ENCODE measurements around the gene CDK5RAP1. TPM values are rescaled to one million over a fixed set of nuclear protein-coding genes. Genes with fewer than 3 reads are reported as not detected.

The CDK5RAP1 gene
- polyA plus RNA-seq, 3 donors = 24.4 to 65.0 (median 25.5) TPM

DNA sequence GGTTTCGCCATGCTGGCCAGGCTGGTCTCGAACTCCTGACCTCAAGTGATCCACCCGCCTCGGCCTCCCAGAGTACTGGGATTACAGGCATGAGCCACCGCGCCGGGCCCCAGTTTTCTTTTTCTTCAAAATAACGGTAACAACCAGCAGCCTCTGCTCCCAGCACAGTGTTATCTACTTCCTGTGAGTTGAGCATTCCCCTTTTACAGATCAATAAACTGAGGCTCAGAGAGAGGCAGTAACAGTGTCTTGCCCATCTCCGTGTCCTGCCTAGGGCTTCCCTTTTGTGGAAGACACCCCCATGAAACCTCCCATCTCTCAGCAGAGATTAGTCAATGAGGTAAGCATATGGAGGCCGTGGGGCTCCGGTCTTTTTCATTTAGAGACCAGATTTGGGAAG, 88.7 kb downstream of the CDK5RAP1 start:
- no peak overlapping the region for H3K4me3 Mint-ChIP-seq
- Histone ChIP-seq H3K27me3 (ENCODE audit: control insufficient read depth in 2 of 2, insufficient read depth in 2 of 2, low read length in 2 of 2) (no peaks in the 10 kb centered on the region), H3K4me2 (replicated peaks; ENCODE audit: extremely low read depth, low read length, poor library complexity, severe bottlenecking) (no peak overlapping the region), H3K36me3 (replicated peaks in 1 of 2; ENCODE audit: control insufficient read depth in 1 of 2, insufficient read depth in 2 of 2, low read length in 2 of 2) (no peaks in the 10 kb centered on the region), H3K9ac (ENCODE audit: insufficient read depth, low read length, poor library complexity, severe bottlenecking) (no peak overlapping the region), H3K27ac (ENCODE audit: low read depth in 1 of 2, low read length in 2 of 2) (no peak overlapping the region), H3K9me3 (replicated peaks in 1 of 2; ENCODE audit: control insufficient read depth in 1 of 2, insufficient read depth in 1 of 2, low read length in 2 of 2) (no peaks in the 10 kb centered on the region), H3K4me3 (replicated peaks in 1 of 3; ENCODE audit: low read depth in 2 of 3, low read length in 3 of 3) (no peak overlapping the region), H3K79me2 (ENCODE audit: insufficient read depth, low read length) (no peaks in the 10 kb centered on the region), H2AFZ (ENCODE audit: insufficient read depth, low read depth, low read length, poor library complexity, severe bottlenecking) (no peak overlapping the region), H3K4me1 (ENCODE audit: control insufficient read depth in 1 of 2, insufficient read depth in 2 of 2, low read length in 2 of 2) (no peaks in the 10 kb centered on the region), H4K20me1 (ENCODE audit: insufficient read depth, low read length) (no peaks in the 10 kb centered on the region)
- H3K36me3 Mint-ChIP-seq = no peaks in the 10 kb centered on the region
- peaks cover 0 to 6% (median 0%) of the 10 kb centered on the region in 7 donors for H3K9me3 Mint-ChIP-seq
- no peak overlapping the region for H3K27ac Mint-ChIP-seq
- intact Hi-C loops (cut with micrococcal nuclease) = no loop called here
- H3K4me1 Mint-ChIP-seq = no peaks in the 10 kb centered on the region
- TF ChIP-seq, protein P1, sequence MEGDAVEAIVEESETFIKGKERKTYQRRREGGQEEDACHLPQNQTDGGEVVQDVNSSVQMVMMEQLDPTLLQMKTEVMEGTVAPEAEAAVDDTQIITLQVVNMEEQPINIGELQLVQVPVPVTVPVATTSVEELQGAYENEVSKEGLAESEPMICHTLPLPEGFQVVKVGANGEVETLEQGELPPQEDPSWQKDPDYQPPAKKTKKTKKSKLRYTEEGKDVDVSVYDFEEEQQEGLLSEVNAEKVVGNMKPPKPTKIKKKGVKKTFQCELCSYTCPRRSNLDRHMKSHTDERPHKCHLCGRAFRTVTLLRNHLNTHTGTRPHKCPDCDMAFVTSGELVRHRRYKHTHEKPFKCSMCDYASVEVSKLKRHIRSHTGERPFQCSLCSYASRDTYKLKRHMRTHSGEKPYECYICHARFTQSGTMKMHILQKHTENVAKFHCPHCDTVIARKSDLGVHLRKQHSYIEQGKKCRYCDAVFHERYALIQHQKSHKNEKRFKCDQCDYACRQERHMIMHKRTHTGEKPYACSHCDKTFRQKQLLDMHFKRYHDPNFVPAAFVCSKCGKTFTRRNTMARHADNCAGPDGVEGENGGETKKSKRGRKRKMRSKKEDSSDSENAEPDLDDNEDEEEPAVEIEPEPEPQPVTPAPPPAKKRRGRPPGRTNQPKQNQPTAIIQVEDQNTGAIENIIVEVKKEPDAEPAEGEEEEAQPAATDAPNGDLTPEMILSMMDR (IDR thresholded peaks at IDR 0.05) = no peak
- DNase-seq = no peak
- WGBS (ENCODE audit: insufficient coverage) = 98% methylated on average over 7 of the region's 11 CpGs
- peaks cover 0 to 2% (median 1%) of the 10 kb centered on the region in 3 donors for H3K27me3 Mint-ChIP-seq (ENCODE audit: low read depth in 3 of 3)

DNA sequence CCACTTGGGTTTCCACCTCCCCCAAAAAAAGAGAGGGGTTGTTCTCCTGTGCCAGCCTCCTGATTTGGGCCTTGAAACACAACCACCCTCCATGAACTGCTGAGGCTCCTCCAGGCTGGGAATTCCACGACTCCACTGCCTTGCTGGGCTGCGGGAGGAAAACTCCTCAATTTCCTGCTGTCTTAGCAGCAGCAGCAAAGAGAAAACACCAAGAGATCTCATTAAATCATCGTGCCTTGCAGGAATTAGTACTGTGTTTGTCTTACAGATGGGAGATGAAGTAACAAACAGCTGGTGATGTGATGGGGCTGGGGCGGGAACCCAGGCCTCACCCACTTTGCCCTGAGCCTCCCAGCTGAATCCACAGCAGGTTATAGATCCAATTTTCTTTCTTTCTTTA, 89.3 kb downstream of the CDK5RAP1 start:
- Histone ChIP-seq H3K4me3 (replicated peaks in 1 of 3; ENCODE audit: low read depth in 2 of 3, low read length in 3 of 3) (no peak overlapping the region), H3K4me1 (ENCODE audit: control insufficient read depth in 1 of 2, insufficient read depth in 2 of 2, low read length in 2 of 2) (no peaks in the 10 kb centered on the region), H3K27me3 (ENCODE audit: control insufficient read depth in 2 of 2, insufficient read depth in 2 of 2, low read length in 2 of 2) (no peaks in the 10 kb centered on the region), H3K79me2 (ENCODE audit: insufficient read depth, low read length) (no peaks in the 10 kb centered on the region), H3K4me2 (replicated peaks; ENCODE audit: extremely low read depth, low read length, poor library complexity, severe bottlenecking) (no peak overlapping the region), H4K20me1 (ENCODE audit: insufficient read depth, low read length) (no peaks in the 10 kb centered on the region), H3K9ac (ENCODE audit: insufficient read depth, low read length, poor library complexity, severe bottlenecking) (no peak overlapping the region), H2AFZ (ENCODE audit: insufficient read depth, low read depth, low read length, poor library complexity, severe bottlenecking) (no peak overlapping the region), H3K36me3 (replicated peaks in 1 of 2; ENCODE audit: control insufficient read depth in 1 of 2, insufficient read depth in 2 of 2, low read length in 2 of 2) (no peaks in the 10 kb centered on the region), H3K27ac (ENCODE audit: low read depth in 1 of 2, low read length in 2 of 2) (no peak overlapping the region), H3K9me3 (replicated peaks in 1 of 2; ENCODE audit: control insufficient read depth in 1 of 2, insufficient read depth in 1 of 2, low read length in 2 of 2) (no peaks in the 10 kb centered on the region)
- DNase-seq = no peak
- Mint-ChIP-seq H3K27ac (no peak overlapping the region), H3K4me1 (no peaks in the 10 kb centered on the region), H3K9me3 (peaks cover 0 to 6% (median 0%) of the 10 kb centered on the region in 7 donors), H3K36me3 (no peaks in the 10 kb centered on the region), H3K4me3 (no peak overlapping the region), H3K27me3 (ENCODE audit: low read depth in 3 of 3) (peaks cover 0 to 2% (median 1%) of the 10 kb centered on the region in 3 donors)
- intact Hi-C loops (cut with micrococcal nuclease) = no loop called here
- TF ChIP-seq, protein P1 (IDR thresholded peaks at IDR 0.05) = no peak
- WGBS (ENCODE audit: insufficient coverage) = 100% methylated on average over 1 of the region's 4 CpGs
